GM19468 (cell line): ENCODE results near the gene HNRNPC.
"Not testable (repeated sequence)": the region's sequence is repeated elsewhere in the genome, so short reads cannot be mapped to it uniquely, and the experiment has no call there.

ENCODE experiments used
- ATAC-seq: cut with Tn5 transposase; IDR thresholded peaks from one replicate; pipeline ENCODE4 v1.9.1; 2021; ENCODE audit warnings: mild to moderate bottlenecking, moderate library complexity, moderate number of reproducible peaks; ENCODE audit not compliant: unreplicated experiment; ENCODE audit errors: extremely low read depth

Gene HNRNPC

DNA sequence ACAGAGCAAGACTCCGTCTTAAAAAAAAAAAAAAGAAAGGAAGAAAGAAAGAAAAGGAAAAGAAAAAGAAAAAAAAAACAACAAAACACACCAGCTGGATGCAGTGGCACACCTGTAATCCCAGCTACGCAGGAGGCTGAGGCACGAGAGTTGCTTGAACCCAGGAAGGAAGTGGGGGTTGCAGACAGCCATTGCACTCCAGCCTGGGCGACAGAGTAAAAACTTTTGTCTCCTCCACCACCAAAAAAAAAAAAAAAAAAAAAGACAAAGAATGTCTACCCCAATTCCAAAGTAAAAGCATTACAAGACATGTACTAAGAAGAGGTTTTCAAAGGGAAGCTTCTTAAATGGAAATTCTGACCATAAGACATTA, 53.4 kb downstream of the HNRNPC start:
- ATAC-seq: no peak

DNA sequence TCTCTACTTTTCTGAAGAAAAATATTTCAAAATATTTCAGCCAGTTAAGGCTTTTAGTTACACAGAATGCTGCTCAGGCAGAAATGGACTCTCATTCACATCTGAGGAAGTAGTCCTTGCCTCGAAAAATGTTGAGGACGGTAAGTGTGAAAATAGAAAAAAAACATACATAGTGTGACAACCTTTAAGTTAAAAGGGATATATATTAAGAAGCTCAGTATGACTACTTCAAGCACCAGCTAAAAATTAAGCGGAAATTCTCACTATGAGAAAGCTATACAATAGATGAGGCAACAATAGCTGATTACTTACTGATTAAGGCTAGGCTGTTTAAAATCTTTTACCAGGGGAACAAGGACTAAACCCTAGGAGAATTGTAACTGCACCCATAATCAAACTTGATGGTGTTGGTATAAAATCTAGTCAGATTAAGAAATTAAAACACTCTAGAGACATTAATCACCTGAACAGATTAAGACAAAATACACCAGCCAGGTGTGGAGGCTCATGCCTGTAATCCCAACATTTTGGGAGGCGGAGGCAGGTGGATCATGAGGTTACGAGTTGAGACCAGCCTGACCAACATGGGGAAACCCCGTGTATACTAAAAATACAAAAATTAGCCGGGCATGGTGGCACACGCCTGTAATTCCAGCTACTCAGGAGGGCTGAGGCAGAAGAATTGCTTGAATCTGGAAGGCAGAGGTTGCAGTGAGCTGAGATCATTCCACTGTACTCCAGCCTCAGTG, 53.9 kb downstream of the HNRNPC start:
- no peak for ATAC-seq

DNA sequence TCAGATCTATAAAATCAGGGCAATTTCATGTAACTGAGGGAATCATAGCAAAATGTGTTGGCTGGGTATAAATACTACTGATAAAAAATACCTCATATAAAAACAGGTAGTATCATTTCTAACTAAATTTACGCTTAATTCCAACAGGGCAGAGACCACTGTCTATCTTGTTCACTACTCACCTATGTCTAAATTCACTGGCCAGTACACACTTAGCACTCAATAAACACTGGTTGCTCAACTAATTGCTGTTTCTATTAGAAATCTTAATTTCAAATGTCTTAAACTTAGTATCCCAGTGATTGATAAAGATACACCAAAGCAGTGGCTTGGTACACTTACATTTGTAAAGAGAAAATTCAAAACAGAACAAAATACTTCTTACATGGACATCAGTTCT, 55.6 kb downstream of the HNRNPC start:
- no peak for ATAC-seq

- ATAC-seq: not testable (repeated sequence)
Measured at GRCh38 chr14:21212824-21213223, 56.4 kb downstream of the HNRNPC start.

DNA sequence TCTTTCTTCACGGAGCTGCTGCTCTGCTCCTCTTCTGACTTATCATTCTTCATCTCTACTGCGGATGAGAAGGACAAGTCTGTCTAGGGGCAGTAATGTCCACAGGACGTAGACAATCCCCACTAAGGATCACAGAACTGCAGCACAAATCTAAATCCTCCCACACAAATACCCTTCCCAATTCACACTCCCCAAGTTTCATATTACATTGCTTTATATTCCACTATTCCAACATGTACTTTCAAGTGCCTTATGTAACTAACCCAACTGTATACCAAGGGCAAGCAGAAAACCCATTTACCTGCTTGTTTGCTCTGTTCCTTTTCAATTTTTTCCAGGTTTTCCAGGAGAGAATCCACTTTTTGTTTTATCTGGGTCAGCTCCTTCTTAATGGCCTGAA, 57.7 kb downstream of the HNRNPC start:
- no peak for ATAC-seq

DNA sequence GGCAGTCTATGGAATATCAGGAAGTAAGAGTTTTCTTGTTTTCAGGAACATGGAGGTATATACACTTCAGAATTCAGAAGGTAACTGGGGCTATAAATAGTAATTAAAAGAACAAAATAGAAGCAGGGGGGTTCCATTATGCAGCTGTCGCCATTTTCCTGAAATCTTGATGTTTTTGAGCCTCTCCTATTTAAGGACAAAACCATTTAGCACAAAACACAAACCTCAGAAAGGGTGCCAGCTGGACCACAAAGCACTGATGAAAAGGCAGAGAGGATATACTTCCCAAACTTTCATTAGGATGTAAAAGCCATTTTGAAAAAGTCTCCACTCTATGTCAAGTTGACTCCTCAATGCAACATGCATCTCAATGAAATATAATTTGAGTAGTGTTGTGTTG, 59.2 kb downstream of the HNRNPC start:
- ATAC-seq: no peak

DNA sequence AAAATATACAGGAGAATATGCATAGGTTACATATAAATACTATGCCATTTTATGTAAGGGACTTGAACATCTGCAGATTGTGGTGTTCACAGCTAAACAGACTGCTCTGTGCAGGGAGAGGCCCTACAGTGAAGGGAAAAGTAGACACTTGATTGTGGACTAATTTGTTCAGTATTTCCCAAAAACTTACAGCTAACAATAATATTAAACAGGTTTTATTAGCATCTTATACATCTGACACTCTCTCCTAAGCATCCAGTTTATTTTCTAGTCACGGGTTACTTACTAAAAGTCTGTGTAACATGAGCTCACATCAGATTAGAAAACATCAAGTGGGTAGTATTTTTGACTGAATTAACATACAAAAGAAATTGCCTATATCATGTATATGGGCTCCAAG, 60.1 kb downstream of the HNRNPC start:
- no peak for ATAC-seq

DNA sequence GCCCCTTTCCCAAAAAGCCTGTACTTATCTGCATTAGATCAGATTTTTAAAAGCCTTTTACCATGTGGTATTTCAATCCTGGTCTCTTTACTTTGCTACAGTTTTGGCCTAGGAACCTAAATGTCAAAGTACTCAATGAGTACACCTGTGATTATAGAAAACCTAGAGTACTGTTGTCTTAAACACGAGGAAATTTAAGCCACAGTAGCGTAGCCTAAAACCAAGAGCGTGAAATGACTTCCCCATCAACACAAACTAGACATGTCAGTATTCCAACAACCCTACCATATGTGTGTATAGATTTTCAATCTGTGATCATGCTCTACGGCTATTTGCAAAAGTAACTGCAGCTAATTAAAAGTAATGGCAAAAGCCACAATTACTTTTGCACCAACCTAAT, 60.7 kb downstream of the HNRNPC start:
- no peak for ATAC-seq

DNA sequence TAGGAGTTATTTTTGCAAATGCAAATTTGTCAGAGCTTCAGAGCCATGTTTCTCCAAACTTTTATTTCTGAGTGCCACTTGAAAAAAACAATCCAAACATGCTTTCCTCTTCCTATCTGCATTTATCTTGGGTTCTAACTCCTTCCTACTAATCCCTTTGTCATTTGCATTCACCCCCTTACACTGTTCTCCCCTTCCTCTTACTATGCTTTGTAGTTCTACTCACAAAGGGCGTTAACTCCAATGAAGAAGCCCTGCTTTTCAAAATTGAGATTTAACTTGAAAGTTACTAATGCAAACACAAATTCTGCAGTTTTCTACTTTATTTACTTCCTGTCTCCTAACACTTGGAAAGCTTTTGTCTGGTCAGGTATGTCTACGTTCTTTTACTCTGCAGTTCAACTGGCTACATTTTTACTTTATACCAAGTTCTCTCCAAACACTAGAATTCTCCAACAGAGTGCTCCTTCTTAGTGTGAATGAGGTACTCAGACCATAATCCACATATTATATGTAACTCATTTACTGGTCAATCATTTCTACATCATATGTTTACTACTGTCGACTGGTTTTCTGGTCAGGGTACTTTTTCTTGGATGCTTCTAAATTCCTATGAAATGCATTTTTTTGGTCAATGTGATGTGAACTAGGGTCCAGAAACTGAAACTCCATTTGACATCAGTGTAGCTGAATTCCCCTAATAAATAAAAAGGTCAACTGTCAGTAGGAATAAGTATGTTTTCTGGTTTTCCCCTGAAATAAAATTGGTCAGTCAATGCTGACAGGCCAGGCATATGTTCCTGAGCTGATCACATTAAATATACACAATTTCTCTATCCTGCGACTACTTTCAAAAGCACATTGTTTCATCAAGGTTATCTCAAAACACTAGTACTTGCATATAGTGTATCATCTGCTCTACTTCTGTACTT, 62.2 kb downstream of the HNRNPC start:
- ATAC-seq: no peak

- no peak for ATAC-seq
Measured at GRCh38 chr14:21205678-21206581, 63.3 kb downstream of the HNRNPC start.

DNA sequence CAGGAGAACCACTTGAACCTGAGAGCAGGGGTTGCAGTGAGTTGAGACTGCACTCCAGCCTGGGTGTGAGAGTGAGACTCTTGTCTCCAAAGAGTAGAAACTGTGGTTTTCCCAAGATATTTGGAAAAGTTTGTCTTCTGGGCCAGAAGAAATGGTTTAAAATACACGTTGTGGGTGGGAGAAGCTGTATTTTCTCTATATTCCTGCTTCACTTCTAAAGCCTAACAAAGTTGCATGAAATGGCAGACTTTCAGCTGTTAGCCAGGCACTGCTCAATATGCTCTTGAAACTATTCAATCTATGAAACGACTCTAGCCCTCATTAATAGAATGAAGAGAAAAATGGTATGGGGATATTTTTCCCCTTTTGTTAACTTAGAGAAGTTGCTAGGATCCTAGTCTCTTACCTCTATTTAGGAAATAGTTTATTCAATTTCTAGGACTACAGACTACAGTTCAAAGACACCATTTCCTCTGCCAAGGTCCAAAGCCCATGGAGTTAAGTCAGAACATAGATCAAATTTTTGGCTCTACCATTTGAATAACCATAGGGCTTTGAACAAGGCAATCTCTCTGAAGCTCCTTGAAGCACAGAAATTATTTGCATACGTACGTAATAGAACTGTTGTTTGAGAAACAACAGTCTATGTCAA, 64.1 kb downstream of the HNRNPC start:
- ATAC-seq: no peak

GRCh38 chr14:21204167-21205025, 64.8 kb downstream of the HNRNPC start:
- no peak for ATAC-seq

DNA sequence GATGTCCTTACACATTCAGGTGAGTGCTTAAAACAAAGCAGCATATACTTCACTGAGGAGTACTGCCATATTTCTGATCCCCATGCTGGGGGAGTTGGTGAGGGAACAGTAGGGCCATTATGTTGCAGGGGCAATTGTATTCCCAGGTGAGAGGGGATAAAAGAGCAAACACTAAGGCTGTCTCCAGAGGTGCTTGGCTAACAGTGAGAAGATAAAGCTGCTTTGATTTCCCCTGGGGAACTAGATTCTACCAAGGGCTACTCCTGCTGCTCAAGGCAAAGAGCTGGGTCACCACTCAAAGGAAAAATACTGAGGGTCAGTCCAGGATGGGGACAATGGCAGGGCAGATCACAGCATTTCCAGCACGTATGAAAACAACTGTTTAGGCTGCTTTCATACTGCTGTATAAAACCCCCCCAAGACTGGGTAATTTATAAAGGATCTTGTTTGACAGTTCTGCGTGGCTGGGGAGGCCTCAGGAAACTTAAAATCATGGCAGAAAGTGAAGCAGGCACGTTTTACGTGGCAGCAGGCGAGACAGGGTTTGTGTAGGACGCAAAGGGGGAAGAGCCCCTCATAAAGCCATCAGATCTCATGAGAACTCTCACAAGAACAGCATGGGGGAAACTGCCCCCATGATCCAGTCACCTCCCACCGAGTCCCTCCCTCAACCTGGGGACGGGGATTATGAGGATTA, 65.6 kb downstream of the HNRNPC start:
- ATAC-seq: no peak

DNA sequence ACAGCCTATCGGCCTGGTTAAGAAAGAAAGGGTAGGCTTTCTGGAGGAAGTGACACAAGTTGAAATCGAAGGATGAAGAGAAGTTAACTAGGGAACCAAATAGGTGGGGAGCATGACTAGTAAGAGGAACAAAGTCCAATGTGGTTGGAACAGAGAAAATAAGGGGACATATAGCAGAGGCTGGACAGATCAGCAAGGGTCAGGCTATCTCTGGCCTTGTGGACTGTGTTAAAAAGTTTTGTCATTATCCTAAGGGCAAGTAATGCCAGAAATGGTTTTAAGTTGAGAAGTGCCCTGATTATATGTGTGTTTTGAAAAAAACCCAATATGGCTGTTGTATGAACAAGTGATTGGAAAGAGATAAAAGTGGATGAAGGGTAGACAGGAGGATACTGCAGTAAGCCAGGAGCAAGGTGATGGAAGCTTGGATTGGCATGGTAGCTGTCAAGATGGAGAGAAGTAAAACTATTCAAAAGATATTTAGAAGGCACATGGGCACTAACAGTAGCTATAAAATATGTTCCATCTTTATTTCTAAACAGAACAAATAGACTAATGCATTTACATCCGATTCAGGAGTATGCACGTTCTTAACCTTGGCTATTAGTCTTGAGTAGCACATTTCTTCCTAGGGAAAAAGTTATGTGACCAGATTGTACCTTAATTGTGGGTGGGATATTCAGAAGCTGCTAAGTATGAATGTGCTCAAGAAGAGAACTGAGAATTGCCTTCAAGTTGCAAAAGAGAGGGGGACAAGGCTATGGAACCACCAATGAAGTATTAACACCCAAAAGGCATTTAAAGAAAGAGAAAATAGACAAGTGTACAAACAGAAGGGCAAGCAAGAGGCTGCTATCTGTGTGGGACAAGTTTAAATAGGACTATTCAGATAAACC, 66.5 kb downstream of the HNRNPC start:
- ATAC-seq: no peak

DNA sequence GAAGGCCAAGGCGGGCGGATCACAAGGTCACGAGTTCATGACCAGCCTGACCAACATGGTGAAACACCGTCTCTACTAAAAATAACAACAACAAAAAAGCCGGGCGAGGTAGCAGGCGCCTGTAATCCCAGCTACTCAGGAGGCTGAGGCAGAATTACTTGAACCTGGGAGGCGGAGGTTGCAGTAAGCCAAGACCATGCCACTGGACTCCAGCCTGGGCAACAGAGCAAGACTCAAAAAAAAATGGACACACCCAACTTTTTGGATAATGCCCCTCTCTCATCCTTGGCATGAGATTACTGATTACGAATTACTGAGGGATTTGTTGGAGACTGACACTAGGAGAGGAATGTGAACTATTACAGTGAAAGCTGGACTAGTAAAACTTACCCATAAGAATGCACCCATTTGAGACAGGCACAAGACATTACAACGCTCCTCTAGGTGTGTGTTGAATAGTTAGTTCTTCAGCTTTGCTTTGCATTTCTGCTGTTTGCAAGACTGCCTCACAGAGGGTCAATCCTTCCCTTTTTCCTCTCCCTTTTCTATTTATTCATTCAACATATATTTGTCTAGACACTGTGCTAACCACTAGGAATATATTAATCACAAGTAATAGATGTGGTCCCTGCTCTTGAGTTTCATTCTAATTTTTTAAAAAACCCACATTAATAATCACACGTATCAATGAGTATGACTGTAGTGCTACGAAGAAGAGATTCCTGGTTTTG, 67.3 kb downstream of the HNRNPC start:
- ATAC-seq: no peak

DNA sequence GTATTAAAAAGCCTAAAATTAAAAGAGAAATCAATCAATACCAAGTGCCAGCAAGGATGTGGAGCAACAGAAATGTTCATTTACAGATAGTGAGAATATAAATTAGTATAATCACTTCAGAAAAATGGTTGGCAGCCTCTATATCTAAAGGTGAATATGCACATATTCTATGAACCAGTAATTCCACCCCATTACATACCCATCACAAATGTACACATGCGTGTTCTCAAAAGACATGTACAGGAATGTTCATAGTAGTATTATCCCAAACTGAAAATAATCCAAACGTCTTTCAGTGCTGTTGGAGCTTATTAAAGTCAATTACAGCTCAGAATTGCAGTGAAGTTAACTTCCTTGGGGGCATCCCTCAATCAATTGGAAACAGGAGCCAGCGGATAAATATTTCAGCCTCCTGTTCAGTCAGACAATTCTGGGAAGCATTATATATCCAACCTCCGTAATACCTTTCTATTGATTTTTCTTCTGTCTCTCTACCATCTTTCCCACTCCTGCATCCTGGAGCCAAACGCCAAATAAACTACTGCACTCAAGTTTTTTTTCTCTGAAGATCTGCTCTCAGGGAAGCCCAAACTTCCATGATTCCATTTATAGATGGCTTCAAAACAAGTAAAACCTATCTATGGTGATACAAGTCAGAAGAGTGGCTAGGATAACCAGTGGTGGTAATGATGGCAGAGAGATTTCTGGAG, 68.3 kb downstream of the HNRNPC start:
- ATAC-seq: no peak
